HUES6 (cell line): ENCODE results near the gene BCR.

Experiments
- H3K27ac ChIP-seq: 2 replicates; pipeline ENCODE4 v1.7.0; 2013; ENCODE audit warnings: low read depth, mild to moderate bottlenecking, low read length, inconsistent platforms
- H3K27me3 ChIP-seq: 2 replicates; pipeline ENCODE4 v1.6.1; 2013; ENCODE audit warnings: low read length; ENCODE audit not compliant: control insufficient read depth, insufficient read depth
- H3K36me3 ChIP-seq: 2 replicates; pipeline ENCODE4 v1.6.1; 2013; ENCODE audit warnings: low read length; ENCODE audit not compliant: control insufficient read depth, insufficient read depth
- H3K4me1 ChIP-seq: 2 replicates; pipeline ENCODE4 v1.6.1; 2013; ENCODE audit warnings: low read length; ENCODE audit not compliant: control insufficient read depth, insufficient read depth
- H3K4me3 ChIP-seq: 2 replicates; pipeline ENCODE4 v1.5.1; 2013; ENCODE audit warnings: low read depth, low read length
- H3K9ac ChIP-seq: one replicate; pipeline ENCODE4 v1.6.1; 2013; ENCODE audit warnings: mild to moderate bottlenecking, low read length
- H3K9me3 ChIP-seq: 2 replicates; pipeline ENCODE4 v1.6.1; 2013; ENCODE audit warnings: low read depth, low read length; ENCODE audit not compliant: control insufficient read depth, insufficient read depth

Gene BCR

DNA sequence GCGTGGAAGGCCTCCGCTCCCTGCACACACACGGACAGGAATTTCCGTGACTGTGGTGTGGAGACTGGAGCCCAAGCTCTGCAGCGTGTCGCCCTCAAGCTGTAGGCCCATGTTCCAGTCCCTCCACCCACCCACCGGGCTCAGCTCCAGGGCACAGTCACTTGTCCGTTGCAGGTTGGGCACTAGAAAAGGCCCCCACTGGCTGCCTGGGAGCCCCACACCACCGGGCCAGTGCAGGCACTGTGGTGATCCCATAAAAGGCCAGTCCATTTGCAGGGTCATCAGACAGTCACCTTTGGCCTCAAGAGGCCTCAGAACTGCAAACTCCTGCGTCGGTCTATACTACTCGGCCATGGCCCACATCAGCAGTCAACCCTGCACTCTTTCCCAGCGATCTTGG lies 18.7 kb upstream of the BCR start:
- no peak overlapping the region for H3K9ac ChIP-seq

DNA sequence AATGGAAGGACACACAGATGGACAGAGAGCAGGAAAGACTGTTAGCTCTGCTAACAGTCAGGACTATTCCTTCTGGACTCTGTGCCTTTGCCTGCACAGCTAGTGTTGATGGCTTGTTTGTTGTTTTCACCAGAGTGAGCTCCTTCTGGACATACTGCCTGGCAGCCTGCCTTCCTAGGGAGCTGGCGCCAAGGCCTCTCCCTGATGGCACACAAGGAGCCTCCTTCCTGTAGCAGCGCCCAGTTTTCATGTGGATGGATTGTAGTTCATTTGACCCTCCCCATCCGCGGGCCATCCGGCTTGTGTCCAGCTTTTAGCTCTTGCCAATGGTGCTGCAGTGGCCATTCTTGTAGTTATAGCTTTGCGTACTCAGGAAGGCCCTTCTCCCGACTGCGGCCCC lies 16.6 kb upstream of the BCR start:
- no peak overlapping the region for H3K9ac ChIP-seq
- no peaks in the 10 kb centered on the region for H3K36me3 ChIP-seq
- no peak overlapping the region for H3K27ac ChIP-seq
- no peaks in the 10 kb centered on the region for H3K27me3 ChIP-seq
- peaks cover 6% of the 10 kb centered on the region; the same call in 1 of the 2 replicates for H3K4me1 ChIP-seq
- no peak overlapping the region for H3K4me3 ChIP-seq
- no peaks in the 10 kb centered on the region for H3K9me3 ChIP-seq

More for the DNA sequence above, 18.7 kb upstream of the BCR start:
- peaks cover 9% of the 10 kb centered on the region for H3K4me1 ChIP-seq
- no peak overlapping the region for H3K4me3 ChIP-seq
- no peaks in the 10 kb centered on the region for H3K36me3 ChIP-seq
- H3K9me3 ChIP-seq = no peaks in the 10 kb centered on the region
- H3K27me3 ChIP-seq = no peaks in the 10 kb centered on the region
- no peak overlapping the region for H3K27ac ChIP-seq

DNA sequence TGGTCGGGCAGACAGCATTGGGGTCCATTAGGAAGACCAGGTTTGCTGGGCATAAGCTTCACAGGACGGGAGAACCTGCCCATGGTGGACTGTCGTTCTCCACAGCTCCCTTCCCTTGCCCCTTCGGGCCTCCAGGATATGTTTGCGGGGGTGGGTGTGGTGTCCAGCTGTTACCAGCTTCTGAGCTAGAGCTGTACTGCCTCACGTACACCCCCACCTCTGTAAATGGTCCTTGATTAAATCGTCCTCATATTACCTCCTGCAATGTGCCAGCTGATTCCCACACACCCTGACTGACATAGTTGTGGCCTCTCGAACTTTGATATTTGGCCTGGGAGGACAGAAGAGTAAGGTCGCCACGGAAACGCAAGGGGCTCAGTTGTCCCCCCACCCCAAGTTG lies 16.2 kb upstream of the BCR start:
- Histone ChIP-seq H3K27me3 (no peaks in the 10 kb centered on the region), H3K36me3 (no peaks in the 10 kb centered on the region), H3K27ac (no peak overlapping the region), H3K4me3 (no peak overlapping the region), H3K9ac (no peak overlapping the region), H3K9me3 (no peaks in the 10 kb centered on the region), H3K4me1 (peaks cover 6% of the 10 kb centered on the region; the same call in 1 of the 2 replicates)

DNA sequence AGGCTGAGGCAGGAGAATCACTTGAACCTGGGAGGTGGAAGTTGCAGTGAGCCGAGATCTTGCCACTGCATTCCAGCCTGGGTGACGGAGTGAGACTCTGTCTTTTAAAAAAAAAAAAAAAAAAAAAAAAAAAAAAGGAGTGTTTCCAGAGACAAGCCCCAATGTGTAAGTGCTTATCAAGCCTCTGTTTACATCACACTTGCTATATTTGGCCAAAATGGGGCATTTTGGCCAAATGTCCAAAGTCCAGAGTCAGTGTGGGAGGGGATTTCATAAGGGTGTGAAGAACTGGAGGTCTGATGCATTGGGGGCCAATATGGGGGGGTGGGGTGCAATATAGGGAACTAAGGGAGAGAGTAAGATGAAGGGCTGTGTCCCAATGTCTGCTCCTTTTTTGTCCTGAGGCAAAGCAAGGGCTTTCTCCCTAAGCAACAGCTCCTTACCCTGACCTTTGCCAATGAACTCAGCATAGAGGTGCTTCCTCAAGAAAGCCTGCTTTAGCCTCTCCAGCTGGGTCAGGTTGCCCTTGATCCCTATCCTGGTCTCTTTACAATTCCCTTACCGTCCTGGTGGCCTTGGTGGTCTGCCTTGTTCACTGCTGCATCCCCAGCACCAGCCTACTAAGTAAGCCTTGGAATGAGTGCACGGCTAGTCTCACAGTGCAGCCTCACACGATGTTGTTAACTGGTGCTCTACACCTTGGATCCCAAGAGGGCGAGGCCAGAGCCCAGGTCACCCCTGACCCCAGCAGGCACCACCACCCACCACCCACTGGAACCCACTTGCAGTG lies 14.1 kb upstream of the BCR start:
- no peaks in the 10 kb centered on the region for H3K36me3 ChIP-seq
- peaks cover 6% of the 10 kb centered on the region; the same call in 1 of the 2 replicates for H3K4me1 ChIP-seq
- no peak overlapping the region for H3K4me3 ChIP-seq
- no peak overlapping the region for H3K27ac ChIP-seq
- H3K9me3 ChIP-seq = no peaks in the 10 kb centered on the region
- no peaks in the 10 kb centered on the region for H3K27me3 ChIP-seq
- no peak overlapping the region for H3K9ac ChIP-seq

GRCh38 chr22:23166841-23167616 lies 13.3 kb upstream of the BCR start:
- Histone ChIP-seq H3K36me3 (no peaks in the 10 kb centered on the region), H3K4me3 (no peak overlapping the region), H3K27ac (no peak overlapping the region), H3K4me1 (peaks cover 6% of the 10 kb centered on the region; the same call in 1 of the 2 replicates), H3K9ac (no peak overlapping the region), H3K9me3 (no peaks in the 10 kb centered on the region), H3K27me3 (no peaks in the 10 kb centered on the region)

DNA sequence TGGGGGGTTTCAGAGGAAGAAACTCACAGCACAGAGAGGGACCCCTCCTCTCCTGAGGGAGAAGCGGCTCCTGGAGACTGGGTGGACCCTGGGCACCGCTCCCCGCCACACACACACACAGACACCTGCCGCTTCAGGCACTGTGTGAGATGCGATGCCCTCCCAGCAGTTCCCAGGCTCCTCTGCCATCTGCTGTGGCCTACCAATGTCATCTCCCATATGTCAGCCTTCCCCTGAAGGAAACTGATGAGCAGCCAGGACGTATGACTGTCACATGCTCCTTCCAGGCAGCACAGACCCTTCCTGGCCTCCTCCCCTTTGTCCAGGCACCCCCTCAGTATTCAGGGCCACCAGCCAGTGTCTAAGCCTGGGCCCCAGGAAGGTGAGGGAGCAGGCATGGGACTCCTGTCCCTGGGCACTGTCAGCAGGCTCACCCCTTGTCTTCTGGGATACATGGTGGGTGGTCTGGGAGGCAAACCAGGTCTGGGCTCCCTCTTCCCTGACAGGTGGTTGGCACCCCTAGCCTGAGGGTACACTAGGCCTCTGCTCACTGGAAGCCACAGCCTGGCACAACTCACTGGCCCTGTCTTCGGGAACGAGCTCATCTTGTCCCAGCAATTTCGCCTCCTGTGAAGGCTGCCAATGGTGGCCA lies 11.8 kb upstream of the BCR start:
- Histone ChIP-seq H3K9ac (no peak overlapping the region), H3K9me3 (no peaks in the 10 kb centered on the region), H3K27ac (no peak overlapping the region), H3K4me1 (peaks cover 6% of the 10 kb centered on the region; the same call in 1 of the 2 replicates), H3K4me3 (no peak overlapping the region), H3K27me3 (no peaks in the 10 kb centered on the region), H3K36me3 (no peaks in the 10 kb centered on the region)

DNA sequence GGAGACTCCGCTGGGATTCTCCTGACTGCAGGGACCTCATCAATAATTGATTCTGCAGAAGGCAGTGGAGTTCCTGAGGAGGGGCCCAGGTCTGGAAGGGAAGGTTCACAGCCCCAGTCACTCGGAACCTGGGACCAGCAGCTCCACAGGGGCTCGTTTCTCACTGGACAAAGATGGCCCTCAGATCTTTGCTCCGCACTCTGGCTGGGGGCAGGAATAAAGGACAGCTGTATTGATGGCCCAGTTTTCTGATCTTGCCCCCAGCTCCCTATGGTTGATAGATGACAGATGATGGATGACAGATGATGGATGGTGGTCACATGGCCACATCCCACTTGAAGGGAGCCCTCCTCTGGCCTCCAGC lies 11.3 kb upstream of the BCR start:
- no peaks in the 10 kb centered on the region for H3K9me3 ChIP-seq
- H3K27ac ChIP-seq = no peak overlapping the region
- no peaks in the 10 kb centered on the region for H3K27me3 ChIP-seq
- no peaks in the 10 kb centered on the region for H3K36me3 ChIP-seq
- H3K4me3 ChIP-seq = no peak overlapping the region
- H3K4me1 ChIP-seq = peaks cover 6% of the 10 kb centered on the region; the same call in 1 of the 2 replicates
- no peak overlapping the region for H3K9ac ChIP-seq

DNA sequence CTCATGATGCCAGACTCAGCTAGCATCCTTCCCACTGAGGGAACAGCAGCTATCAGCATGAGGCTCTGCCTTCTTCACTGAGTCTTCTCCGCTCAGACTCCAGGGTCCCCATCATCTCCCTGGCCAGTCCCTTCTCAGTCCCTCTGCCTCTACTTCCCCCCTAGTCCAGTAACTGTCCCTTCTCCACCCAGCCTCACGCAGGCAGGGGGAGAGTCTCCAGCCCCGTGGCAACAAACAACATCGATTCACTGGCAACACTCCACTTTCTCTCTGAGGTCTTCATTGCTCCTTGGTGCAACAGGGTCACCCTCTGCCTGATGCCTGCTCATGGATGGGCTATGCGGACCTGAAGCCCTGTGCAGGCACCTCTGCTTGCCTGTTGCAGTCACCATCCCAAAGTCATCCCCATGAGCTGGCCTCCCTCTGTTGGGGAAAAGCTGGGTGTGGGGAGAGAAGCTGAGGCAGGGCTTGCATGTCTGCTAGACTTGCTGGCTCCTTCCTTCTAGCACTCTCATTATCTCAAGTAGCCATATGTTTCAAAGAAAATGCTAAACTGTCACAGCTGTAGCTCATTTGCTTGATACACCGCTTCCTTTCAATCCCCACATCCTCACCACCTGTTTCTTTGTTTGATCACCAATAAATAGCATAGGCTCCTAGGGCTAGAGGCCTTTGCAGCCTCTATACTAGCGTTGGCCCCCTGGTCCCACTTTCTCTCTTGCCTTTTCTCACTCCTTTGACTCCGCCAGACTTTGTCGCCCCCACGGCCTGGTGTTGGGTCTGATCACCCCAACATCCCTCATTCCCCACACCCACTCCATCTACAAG lies 4.3 kb upstream of the BCR start:
- Histone ChIP-seq H3K4me3 (no peak overlapping the region), H3K36me3 (no peaks in the 10 kb centered on the region), H3K9me3 (peaks cover 26% of the 10 kb centered on the region), H3K4me1 (peaks cover 17% of the 10 kb centered on the region), H3K27me3 (no peaks in the 10 kb centered on the region), H3K27ac (no peak overlapping the region), H3K9ac (no peak overlapping the region)

DNA sequence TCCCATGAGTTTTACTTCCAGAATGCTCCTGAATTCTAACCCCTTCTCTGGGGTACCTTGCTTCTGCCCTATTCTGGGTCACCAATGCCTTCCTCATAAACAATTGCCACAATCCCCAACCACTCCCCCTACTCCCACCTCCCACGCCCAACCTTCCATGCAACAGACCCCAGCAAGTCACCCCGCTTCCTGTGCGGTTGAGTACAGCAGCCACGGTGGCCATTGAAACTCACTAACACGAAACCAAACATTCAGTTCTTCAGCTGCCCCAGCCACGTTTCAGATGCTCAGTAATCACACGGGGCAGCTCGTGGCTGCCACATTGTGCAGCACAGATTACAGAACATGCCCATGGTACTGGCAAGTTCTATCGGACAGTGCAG lies 3.7 kb upstream of the BCR start:
- H3K27me3 ChIP-seq = peaks cover 5% of the 10 kb centered on the region
- no peak overlapping the region for H3K9ac ChIP-seq
- H3K9me3 ChIP-seq = peaks cover 26% of the 10 kb centered on the region
- H3K36me3 ChIP-seq = no peaks in the 10 kb centered on the region
- peaks cover 17% of the 10 kb centered on the region for H3K4me1 ChIP-seq
- no peak overlapping the region for H3K27ac ChIP-seq
- H3K4me3 ChIP-seq = no peak overlapping the region

DNA sequence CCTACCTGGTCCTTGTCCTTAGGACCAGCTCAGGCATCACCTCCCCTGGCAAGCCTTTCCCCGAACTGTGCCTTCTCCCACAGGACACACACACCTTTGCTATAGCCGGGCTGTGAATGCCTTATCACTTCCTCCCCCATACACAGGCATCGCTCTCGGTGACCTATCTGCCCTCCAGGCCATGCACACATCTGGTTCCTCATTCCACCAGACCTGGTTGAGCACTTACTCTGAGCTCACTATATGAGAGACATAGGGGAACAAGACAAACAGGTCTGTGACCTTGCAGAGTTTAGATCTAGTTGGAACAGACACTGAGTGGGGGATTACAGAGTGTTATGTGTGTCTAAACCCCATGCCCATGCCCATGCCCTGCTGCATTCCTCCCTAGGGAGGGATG lies 3.1 kb upstream of the BCR start:
- Histone ChIP-seq H3K4me1 (peaks cover 21% of the 10 kb centered on the region), H3K4me3 (no peak overlapping the region), H3K9me3 (peaks cover 26% of the 10 kb centered on the region), H3K9ac (no peak overlapping the region), H3K27ac (no peak overlapping the region), H3K36me3 (no peaks in the 10 kb centered on the region), H3K27me3 (peaks cover 11% of the 10 kb centered on the region)
